Activated CD4-positive, CD25-positive, alpha-beta regulatory T cell treated with anti-CD3 and anti-CD28 coated beads, Interleukin-2, amount 50 U/mL, for 16 hours (primary cell): Measurements from ENCODE around the gene SGCD.
"Not testable (repeated sequence)": the region's sequence is repeated elsewhere in the genome, so short reads cannot be mapped to it uniquely, and the experiment has no call there.

Experiments used
- DNase-seq: peaks from one replicate; pipeline ENCODE4 v3.0.0-alpha.2; 2020; ENCODE audit warnings: low read depth, low spot score

Gene SGCD

DNA sequence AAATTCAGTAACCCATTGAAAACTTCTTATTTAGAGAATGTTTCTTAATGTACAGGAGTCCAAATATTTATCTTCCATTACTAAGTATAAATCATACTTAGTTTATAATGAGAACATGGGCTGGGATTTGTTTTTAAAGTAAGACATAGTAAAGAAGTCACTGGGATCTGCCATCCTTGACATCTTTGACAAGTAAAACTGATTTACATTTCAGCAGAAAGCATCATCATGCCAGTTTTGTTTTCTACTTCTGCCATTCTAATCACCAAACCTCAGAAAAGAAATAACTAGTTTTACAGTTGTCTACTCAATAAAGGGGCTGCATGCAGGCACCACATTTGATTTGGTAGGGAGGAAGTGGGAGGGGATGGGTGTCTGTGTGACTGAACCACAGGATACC lies 301.5 kb downstream of the SGCD start:
- DNase-seq, result no peak

GRCh38 chr5:156631005-156631404 lies 304.0 kb downstream of the SGCD start:
- DNase-seq, result no peak

DNA sequence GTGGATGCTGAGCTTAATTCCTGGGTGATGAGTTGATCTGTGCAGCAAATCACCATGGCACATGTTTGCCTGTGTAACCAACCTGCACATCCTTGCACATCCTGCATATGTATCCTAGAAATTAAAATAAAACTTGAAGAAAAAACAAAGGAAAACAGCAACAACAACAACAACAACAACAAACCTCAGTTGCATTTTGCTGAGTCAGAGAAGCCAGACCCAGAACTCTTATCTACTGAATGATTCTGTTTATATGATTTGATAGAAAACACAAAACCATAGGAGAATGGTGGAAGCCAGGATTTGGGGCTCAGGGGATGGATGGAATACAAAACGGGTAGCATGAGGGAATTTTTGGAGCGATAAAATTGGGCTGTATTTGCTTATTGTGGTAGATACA lies 307.3 kb downstream of the SGCD start:
- DNase-seq, result no peak

- DNase-seq, result no peak
These were observed 313.8 kb downstream of the SGCD start for GRCh38 chr5:156640691-156641241.

- no peak for DNase-seq
These were observed 314.7 kb downstream of the SGCD start for GRCh38 chr5:156641686-156642085.

- DNase-seq, result no peak
These were observed 320.1 kb downstream of the SGCD start for GRCh38 chr5:156647034-156647451.

GRCh38 chr5:156654444-156654843 lies 327.5 kb downstream of the SGCD start:
- no peak for DNase-seq

DNA sequence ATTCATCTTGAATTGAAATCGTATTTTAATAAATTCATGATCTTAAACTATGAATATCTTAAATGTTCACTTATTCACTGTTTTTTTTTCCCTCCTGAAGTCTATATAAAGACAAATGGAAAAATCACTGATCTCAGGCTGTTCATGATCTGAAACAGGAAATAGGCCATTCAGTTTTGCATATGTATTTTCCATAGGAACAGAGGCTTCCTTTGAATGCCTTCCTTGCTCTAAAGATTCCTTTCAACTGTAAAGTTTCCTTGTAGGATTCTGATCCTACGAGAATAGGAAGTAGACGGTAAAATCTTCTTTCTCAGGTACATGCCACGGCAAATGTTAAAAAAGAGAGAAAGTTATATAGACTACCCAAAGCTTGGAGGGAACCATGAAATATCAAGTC lies 328.8 kb downstream of the SGCD start:
- no peak for DNase-seq

DNA sequence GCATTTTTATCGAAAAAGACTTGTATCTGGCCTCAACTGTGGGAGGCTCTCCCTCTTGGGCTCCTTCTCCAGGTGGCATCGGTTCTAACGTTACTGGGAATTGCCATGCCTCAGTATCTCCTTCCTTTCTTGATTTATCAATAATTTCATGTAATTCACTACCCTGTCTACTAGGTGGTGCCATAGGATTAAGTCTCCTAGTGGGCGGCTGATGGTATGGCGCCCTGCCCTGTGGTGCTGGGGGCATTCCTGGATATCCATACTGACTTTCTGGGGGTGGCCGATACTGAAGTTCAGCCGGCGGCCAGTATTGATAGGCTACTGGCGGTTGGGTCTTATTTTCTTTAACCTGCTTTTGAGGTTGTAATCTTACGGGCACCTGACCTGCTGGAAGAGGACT lies 337.9 kb downstream of the SGCD start:
- not testable (repeated sequence) for DNase-seq

DNA sequence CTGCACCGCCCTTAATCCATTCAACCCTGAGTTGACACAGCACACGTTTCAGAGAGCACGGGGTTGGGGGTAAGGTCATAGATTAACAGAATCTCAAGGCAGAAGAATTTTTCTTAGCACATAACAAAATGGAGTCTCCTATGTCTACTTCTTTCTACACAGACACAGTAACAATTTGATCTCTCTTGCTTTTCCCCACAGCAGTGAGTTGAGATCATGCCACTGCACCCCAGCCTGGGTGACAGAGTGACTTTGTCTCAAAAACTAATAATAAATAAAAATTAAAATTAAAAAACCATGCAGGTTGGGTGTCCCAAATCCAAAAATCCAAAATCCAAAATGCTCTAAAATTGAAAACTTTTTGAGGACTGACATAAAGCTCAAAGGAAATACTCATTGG lies 339.7 kb downstream of the SGCD start:
- not testable (repeated sequence) for DNase-seq

DNA sequence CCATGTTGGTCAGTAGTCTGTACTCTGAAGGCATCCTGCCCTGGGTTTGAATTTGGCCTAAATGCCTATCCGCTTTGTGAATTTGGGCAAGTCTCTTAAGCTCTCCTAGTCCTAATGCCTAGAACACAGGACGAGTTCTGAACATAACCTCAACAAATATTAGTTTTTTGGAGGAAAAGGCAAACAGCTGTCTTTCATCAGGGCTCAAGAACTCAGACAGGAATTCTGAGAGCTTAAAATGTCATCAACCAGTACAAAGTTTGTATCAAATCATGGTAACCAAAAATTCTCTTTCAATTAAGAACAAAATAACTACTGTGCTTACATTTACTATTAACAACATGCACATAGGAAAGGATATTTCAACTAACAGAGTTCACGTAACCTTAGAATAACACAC lies 340.7 kb downstream of the SGCD start:
- no peak for DNase-seq

- no peak for DNase-seq
These were observed 342.5 kb downstream of the SGCD start for GRCh38 chr5:156669416-156669815.

DNA sequence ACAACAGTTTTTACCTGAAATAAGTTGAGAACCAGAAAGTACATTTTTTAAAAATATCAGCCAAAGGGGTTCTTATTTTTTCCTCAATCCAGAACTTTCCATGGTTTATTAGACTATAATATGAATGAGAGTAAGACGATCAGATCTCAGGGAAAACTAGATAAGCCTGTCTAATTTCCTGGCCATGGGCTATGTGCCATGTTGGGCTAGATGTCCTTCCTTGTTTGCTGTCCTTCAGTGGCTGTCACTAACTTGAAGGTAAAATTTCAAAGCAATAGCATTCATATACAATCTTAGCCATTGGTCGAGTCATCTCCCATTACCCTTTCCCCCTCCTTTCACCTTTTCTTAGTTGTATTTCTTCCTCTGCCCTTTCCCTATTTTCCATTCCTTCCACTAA lies 343.7 kb downstream of the SGCD start:
- DNase-seq, result no peak

GRCh38 chr5:156675395-156675794 lies 348.4 kb downstream of the SGCD start:
- DNase-seq, result no peak

DNA sequence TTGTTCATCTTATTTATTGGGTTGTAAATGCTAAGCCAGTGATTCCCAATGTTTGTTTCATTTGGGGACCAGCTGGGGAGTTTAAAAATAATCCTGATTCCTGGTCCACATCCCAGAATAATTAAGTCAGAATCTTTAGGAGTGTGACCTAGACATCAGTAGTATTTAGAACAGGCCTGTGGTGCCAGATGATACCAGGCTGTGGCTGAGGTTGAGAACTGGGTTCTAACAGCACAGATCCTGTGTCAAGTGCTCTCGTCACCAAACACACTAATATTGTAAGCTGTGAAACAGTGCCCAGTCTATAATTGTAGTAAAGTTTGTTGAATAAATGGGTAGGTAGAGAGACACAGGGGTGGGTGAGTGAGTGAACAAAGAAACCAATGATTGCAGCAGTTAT lies 351.0 kb downstream of the SGCD start:
- no peak for DNase-seq

GRCh38 chr5:156678484-156678883 lies 351.5 kb downstream of the SGCD start:
- DNase-seq, result no peak

- DNase-seq, result no peak
These were observed 353.9 kb downstream of the SGCD start for GRCh38 chr5:156680831-156681230.

DNA sequence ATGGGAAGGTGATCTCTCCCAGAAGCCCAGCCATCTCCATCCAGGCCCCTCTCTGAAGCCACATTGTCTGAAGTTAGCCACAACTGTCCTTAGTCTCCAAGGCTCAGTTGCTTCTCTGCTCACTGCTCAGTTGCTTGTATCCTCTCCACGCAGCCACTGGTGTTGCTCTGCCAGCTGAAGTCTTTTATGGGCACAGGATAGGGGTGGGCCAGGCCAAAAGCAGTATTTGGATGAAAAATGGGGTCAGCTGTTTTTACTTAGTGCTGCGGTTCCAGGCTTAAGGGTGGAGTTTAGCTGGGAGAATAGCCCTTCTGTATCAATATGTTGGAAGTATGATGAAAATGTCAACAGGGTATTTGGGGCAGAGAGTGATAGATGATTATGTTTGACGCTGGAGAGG lies 354.3 kb downstream of the SGCD start:
- no peak for DNase-seq

GRCh38 chr5:156682971-156683370 lies 356.0 kb downstream of the SGCD start:
- no peak for DNase-seq

DNA sequence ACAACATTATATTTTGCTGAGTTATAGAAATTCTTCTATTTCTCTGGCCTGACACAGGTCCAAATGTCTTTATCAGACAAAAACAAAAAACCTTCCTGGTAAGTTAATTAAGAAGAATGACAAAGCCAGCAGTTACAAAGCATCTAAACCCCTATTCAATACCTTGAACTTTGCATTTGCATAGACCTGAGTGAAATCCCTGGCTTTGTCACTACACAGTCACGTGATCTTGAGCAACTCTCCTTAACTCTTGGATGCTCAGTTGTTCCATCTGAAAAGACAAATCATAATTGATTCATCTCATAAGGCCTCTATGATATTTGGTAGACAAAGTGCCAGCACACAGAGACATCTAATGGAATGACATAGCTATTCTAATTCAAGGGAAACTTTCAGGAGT lies 356.5 kb downstream of the SGCD start:
- no peak for DNase-seq

GRCh38 chr5:156684216-156684615 lies 357.3 kb downstream of the SGCD start:
- no peak for DNase-seq

- DNase-seq, result no peak
These were observed 358.5 kb downstream of the SGCD start for GRCh38 chr5:156685481-156685880.

DNA sequence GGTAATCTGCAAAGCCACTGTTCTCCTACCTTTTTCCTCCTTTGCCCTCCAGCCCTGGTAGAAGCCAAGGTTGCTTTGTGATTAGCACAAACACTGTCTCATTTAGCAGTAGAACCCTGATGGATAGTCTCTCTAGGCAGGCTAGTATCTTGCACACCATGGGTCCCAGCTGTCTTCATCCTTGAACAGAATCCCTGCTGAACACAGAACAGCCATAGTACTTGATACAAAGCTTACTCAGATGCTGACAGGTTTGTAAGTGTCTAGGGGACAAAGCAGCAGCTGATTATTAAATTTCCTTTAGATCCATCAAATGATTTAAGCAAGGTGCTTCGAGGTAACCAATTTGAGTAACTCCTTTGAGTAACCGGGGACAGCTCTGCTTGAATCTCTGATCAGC lies 359.4 kb downstream of the SGCD start:
- DNase-seq, result no peak

DNA sequence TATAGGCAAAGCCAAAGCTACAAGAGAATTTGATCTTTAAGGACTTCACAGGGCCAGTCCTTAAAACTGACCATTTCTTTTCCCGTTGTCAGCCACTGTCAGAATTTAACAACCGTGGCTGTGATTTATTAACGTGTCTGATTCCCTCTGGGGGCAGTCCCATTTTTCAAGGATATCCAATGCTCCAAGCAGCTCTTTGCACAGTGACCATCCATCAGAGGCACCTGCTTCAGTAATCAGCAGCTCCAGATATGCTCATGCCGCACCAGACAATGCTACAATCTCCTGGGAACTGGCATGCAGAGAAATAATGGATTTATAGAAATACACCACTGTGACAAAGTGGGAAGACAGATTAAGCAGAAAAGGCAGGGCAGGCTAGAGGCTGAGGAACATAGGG lies 359.8 kb downstream of the SGCD start:
- no peak for DNase-seq
